Mucosa of rectum (tissue), 2 donors: ENCODE measurements around the gene RAMP3.

Source experiments
- H3K27ac ChIP-seq, 2 donors: one replicate each; pipeline ENCODE4 v1.7.0; 2013; ENCODE audit warnings: inconsistent platforms in 2 of 2, low read depth in 2 of 2, low read length in 2 of 2
- H3K27me3 ChIP-seq, 2 donors: one replicate each; pipeline ENCODE4 v1.7.0; 2013; ENCODE audit warnings: low read length in 2 of 2; ENCODE audit not compliant: control insufficient read depth in 2 of 2, insufficient read depth in 2 of 2
- H3K36me3 ChIP-seq, 2 donors: one replicate each; pipeline ENCODE4 v1.7.0; 2013; ENCODE audit warnings: low read length in 2 of 2; ENCODE audit not compliant: control insufficient read depth in 2 of 2, insufficient read depth in 2 of 2
- H3K4me1 ChIP-seq, 2 donors: one replicate each; pipeline ENCODE4 v1.7.0; 2013; ENCODE audit warnings: low read length in 2 of 2, mild to moderate bottlenecking in 1 of 2; ENCODE audit not compliant: control insufficient read depth in 2 of 2, insufficient read depth in 2 of 2
- H3K4me3 ChIP-seq, 2 donors: one replicate each; pipeline ENCODE4 v1.7.0; 2013; ENCODE audit warnings: low read length in 2 of 2
- H3K9ac ChIP-seq, 2 donors: one replicate each; pipeline ENCODE4 v1.7.0; 2013; ENCODE audit warnings: low read length in 2 of 2, low read depth in 1 of 2, mild to moderate bottlenecking in 1 of 2
- H3K9me3 ChIP-seq, 2 donors: one replicate each; pipeline ENCODE4 v1.7.0; 2013; ENCODE audit warnings: low read length in 2 of 2; ENCODE audit not compliant: control insufficient read depth in 2 of 2
- donor health status: healthy.
- donor health status: Normal muscosa, but diverticular disease.

The RAMP3 gene

DNA sequence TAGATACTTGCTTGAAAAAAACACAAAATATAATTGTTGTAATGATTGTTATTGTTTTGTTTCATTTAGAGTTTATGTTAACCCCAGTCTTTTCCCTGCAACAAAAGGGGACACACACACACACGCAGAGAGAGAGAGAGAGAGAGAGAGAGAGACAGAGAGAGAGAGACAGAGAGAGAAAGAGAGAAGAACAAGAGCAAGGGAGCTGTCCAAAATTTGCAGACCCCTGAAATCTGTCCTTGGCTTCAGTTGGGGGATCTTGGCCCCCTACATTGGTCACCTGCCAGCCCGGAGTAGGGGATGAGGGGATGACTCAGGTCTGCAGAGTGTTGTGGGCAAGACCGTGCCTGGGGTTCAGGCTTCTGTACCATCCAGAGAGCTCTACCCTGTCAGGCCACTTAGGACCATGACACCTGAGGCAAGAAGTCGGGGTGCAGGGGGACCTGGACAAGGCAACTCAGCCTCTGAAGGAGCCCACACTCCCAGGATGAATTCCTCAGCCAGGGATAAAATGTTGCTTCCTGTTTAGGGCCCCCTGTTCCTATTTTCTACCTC lies 73.1 kb downstream of the RAMP3 start:
- no peaks in the 10 kb centered on the region for H3K36me3 ChIP-seq
- H3K27me3 ChIP-seq = peaks cover 0 to 2% of the 10 kb centered on the region in 2 donors
- H3K9me3 ChIP-seq = no peaks in the 10 kb centered on the region
- H3K4me3 ChIP-seq = no peak overlapping the region
- H3K9ac ChIP-seq = no peak overlapping the region
- no peaks in the 10 kb centered on the region for H3K4me1 ChIP-seq
- no peak overlapping the region for H3K27ac ChIP-seq

DNA sequence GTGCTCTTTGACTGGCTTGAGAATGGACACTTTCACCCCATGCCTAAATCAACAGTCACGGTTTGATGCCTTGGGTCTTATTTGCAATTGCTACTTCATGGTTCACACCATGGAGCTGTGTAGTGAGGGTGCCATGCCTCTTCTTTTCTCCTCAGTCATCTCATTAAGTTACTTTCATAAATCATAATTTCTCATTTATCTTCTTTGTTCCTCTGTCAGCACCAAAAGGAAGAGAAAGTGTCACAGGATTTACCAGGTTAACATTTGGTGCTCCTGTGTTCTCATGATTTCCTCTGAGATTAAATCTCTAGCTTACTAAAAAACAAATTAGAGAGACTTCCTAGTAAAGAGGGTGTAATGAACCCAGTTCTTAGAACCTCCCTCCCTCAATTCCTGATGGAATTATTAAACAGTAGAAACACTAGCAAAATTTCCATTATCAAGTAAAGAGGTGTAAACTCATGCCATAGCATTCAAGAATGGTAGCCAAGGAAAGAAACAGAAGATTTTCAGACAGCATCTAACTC lies 75.7 kb downstream of the RAMP3 start:
- Histone ChIP-seq H3K9ac (no peak overlapping the region), H3K9me3 (no peaks in the 10 kb centered on the region), H3K27me3 (peaks cover 0 to 2% of the 10 kb centered on the region in 2 donors), H3K36me3 (no peaks in the 10 kb centered on the region), H3K4me1 (no peaks in the 10 kb centered on the region), H3K27ac (no peak overlapping the region), H3K4me3 (no peak overlapping the region)
